WTC11 (cell line): ENCODE results near the gene MAGI2. TPM values are rescaled to one million over a fixed set of nuclear protein-coding genes. Genes with fewer than 3 reads are reported as not detected.

Experiments used
- ATAC-seq: fragments of 200-7000 bp; cut with Tn5 transposase; 2 replicates; pipeline ENCODE4 v1.10.0; 2021; ENCODE audit warnings: mild to moderate bottlenecking, moderate library complexity
- CTCF ChIA-PET: fragments of 300-600 bp; sonication (Branson Sonifier 250); formaldehyde crosslinking; loops from one replicate; lab custom pipeline; 2021; ENCODE audit warnings: antibody characterized with exemption; lab: Charles Lee
- POLR2A ChIA-PET: fragments of 350-600 bp; sonication (Branson Sonifier 250); formaldehyde crosslinking; loops from one replicate; lab custom pipeline; 2021; ENCODE audit warnings: antibody characterized with exemption; lab: Charles Lee
- DNase-seq: peaks from one replicate; pipeline ENCODE4 v3.0.0; 2021; ENCODE audit warnings: low spot score
- H3K27ac Mint-ChIP-seq: 2 replicates; pipeline ENCODE4 v1.8.0; 2021; ENCODE audit warnings: mixed read lengths
- H3K27me3 Mint-ChIP-seq: 2 replicates; pipeline ENCODE4 v1.8.0; 2021; ENCODE audit warnings: low read depth, mild to moderate bottlenecking, moderate library complexity, mixed read lengths
- H3K36me3 Mint-ChIP-seq: 2 replicates; pipeline ENCODE4 v1.8.0; 2021; ENCODE audit warnings: mixed read lengths
- H3K4me1 Mint-ChIP-seq: 2 replicates; pipeline ENCODE4 v1.8.0; 2022; ENCODE audit warnings: mixed read lengths
- H3K4me3 Mint-ChIP-seq: 2 replicates; pipeline ENCODE4 v1.8.0; 2021; ENCODE audit warnings: mild to moderate bottlenecking, moderate library complexity, mixed read lengths
- H3K9me3 Mint-ChIP-seq: 2 replicates; pipeline ENCODE4 v1.8.0; 2021; ENCODE audit warnings: mixed read lengths
- ARID4B ChIP-seq: sonication (generic); formaldehyde crosslinking; IDR thresholded peaks from 2 replicates; pipeline ENCODE4 v1.8.0; 2023; ENCODE audit warnings: missing genetic modification reagents, mild to moderate bottlenecking, borderline replicate concordance
- ATF1 ChIP-seq: sonication (generic); formaldehyde crosslinking; IDR thresholded peaks from 2 replicates; pipeline ENCODE4 v1.8.1; 2023; ENCODE audit warnings: mild to moderate bottlenecking, moderate library complexity, missing genetic modification reagents
- CREB1 ChIP-seq: sonication (generic); formaldehyde crosslinking; IDR thresholded peaks from 2 replicates; pipeline ENCODE4 v1.8.0; 2023; ENCODE audit warnings: mild to moderate bottlenecking, missing genetic modification reagents
- ETV6 ChIP-seq: sonication (generic); formaldehyde crosslinking; IDR thresholded peaks from 2 replicates; pipeline ENCODE4 v1.8.1; 2022; ENCODE audit warnings: mild to moderate bottlenecking, missing genetic modification reagents
- FOXK1 ChIP-seq: sonication (generic); formaldehyde crosslinking; IDR thresholded peaks from 2 replicates; pipeline ENCODE4 v1.8.0; 2022; ENCODE audit warnings: mild to moderate bottlenecking, moderate library complexity, missing genetic modification reagents
- HMGXB4 ChIP-seq: sonication (generic); formaldehyde crosslinking; IDR thresholded peaks from 2 replicates; pipeline ENCODE4 v1.8.1; 2023; ENCODE audit warnings: mild to moderate bottlenecking, moderate library complexity, missing genetic modification reagents
- MLX ChIP-seq: sonication (generic); formaldehyde crosslinking; IDR thresholded peaks from 2 replicates; pipeline ENCODE4 v1.8.1; 2023; ENCODE audit warnings: mild to moderate bottlenecking, missing genetic modification reagents, moderate library complexity
- NFATC4 ChIP-seq: fragments of 250-450 bp; sonication (Bioruptor Pico); IDR thresholded peaks from 2 replicates; pipeline ENCODE4 v1.9.0; 2021; ENCODE audit warnings: mild to moderate bottlenecking
- NFYB ChIP-seq: sonication (generic); formaldehyde crosslinking; conservative IDR thresholded peaks from 2 replicates; pipeline ENCODE4 v1.8.0; 2022; ENCODE audit warnings: low read depth, missing genetic modification reagents
- NR1H2 ChIP-seq: sonication (generic); formaldehyde crosslinking; IDR thresholded peaks from 2 replicates; pipeline ENCODE4 v1.9.0; 2021; ENCODE audit warnings: mild to moderate bottlenecking, moderate library complexity, missing genetic modification reagents
- PRDM15 ChIP-seq: sonication (generic); formaldehyde crosslinking; IDR thresholded peaks from 2 replicates; pipeline ENCODE4 v1.8.0; 2022; ENCODE audit warnings: missing genetic modification reagents
- PREB ChIP-seq: sonication (generic); formaldehyde crosslinking; IDR thresholded peaks from 2 replicates; pipeline ENCODE4 v1.8.1; 2022; ENCODE audit warnings: mild to moderate bottlenecking, missing genetic modification reagents, moderate library complexity, borderline replicate concordance
- RELA ChIP-seq: sonication (generic); formaldehyde crosslinking; IDR thresholded peaks from 2 replicates; pipeline ENCODE4 v1.8.1; 2022; ENCODE audit warnings: missing genetic modification reagents, mild to moderate bottlenecking, borderline replicate concordance
- STAT6 ChIP-seq: sonication (generic); formaldehyde crosslinking; conservative IDR thresholded peaks from 2 replicates; pipeline ENCODE4 v1.8.1; 2023; ENCODE audit warnings: mild to moderate bottlenecking, low read depth, missing genetic modification reagents, moderate library complexity
- ZNF416 ChIP-seq: fragments of 250-450 bp; sonication (Bioruptor Pico); IDR thresholded peaks from 2 replicates; pipeline ENCODE4 v1.9.0; 2021; ENCODE audit warnings: mild to moderate bottlenecking, inconsistent platforms
- ZNF423 ChIP-seq: fragments of 250-450 bp; sonication (Bioruptor Pico); IDR thresholded peaks from 2 replicates; pipeline ENCODE4 v2.1.2; 2022; ENCODE audit warnings: mild to moderate bottlenecking, moderate library complexity
- total RNA-seq: library from RNA; stranded (reverse); gene quantifications from 3 replicates; pipeline ENCODE4 v1.2.3, GENCODE V29; 2021
- TF ChIP-seq, protein P1 (sequence below): sonication (generic); formaldehyde crosslinking; IDR thresholded peaks from 2 replicates; pipeline ENCODE4 v1.8.0; 2022; ENCODE audit warnings: mild to moderate bottlenecking, missing genetic modification reagents
- TF ChIP-seq, protein P2 (sequence below): sonication (generic); formaldehyde crosslinking; IDR thresholded peaks from 2 replicates; pipeline ENCODE4 v1.8.1; 2022; ENCODE audit warnings: mild to moderate bottlenecking, moderate library complexity, missing genetic modification reagents

The MAGI2 gene
- total RNA-seq, 1 experiment from 2014 or later = 26.6 TPM

GRCh38 chr7:78850093-78850740 lies 603.2 kb downstream of the MAGI2 start (continued):
- TF ChIP-seq STAT6 (CRISPR knock-in tag) (no peak), ARID4B (CRISPR knock-in tag) (no peak), ZNF416 (no peak), NFATC4 (no peak), CREB1 (CRISPR knock-in tag) (no peak)
- TF ChIP-seq, protein P1, sequence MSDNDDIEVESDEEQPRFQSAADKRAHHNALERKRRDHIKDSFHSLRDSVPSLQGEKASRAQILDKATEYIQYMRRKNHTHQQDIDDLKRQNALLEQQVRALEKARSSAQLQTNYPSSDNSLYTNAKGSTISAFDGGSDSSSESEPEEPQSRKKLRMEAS (CRISPR knock-in tag) = no peak
- TF ChIP-seq, protein P2, sequence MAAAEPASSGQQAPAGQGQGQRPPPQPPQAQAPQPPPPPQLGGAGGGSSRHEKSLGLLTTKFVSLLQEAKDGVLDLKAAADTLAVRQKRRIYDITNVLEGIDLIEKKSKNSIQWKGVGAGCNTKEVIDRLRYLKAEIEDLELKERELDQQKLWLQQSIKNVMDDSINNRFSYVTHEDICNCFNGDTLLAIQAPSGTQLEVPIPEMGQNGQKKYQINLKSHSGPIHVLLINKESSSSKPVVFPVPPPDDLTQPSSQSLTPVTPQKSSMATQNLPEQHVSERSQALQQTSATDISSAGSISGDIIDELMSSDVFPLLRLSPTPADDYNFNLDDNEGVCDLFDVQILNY (CRISPR knock-in tag) = no peak

DNA sequence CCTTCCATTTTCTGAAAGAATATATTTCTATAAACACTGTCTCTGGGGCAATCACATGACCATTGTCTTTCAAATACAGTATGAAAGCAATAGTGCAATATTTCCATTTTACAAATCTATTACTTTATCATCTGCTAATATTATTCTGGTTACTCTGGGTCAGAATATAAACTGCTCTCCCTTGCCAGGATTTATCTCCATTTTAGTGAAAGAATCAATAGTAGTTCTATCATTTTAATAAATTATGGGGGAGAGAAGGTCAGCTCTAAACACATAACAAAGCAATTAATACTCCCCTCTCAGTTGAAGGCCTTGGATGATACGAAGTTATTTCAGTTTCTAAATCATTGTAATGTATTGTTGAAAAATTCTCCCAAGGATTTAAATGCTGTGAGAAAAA lies 608.3 kb downstream of the MAGI2 start:
- POLR2A ChIA-PET = no interaction called here
- no peak for ATAC-seq
- Mint-ChIP-seq H3K36me3 (no peaks in the 10 kb centered on the region), H3K4me3 (no peak overlapping the region), H3K9me3 (no peaks in the 10 kb centered on the region), H3K27ac (no peak overlapping the region), H3K4me1 (no peaks in the 10 kb centered on the region), H3K27me3 (no peaks in the 10 kb centered on the region)
- CTCF ChIA-PET = no interaction called here
- no peak for DNase-seq
- TF ChIP-seq PRDM15 (CRISPR knock-in tag) = no peak
- no peak for TF ChIP-seq ZNF423
- no peak for TF ChIP-seq FOXK1 (CRISPR knock-in tag)
- no peak for TF ChIP-seq ATF1 (CRISPR knock-in tag)
- TF ChIP-seq HMGXB4 (CRISPR knock-in tag) = no peak
- TF ChIP-seq MLX (CRISPR knock-in tag) = no peak
- no peak for TF ChIP-seq NR1H2 (CRISPR knock-in tag)
- TF ChIP-seq PREB (CRISPR knock-in tag) = no peak
- TF ChIP-seq NFYB (CRISPR knock-in tag) = no peak
- TF ChIP-seq, protein P1 (CRISPR knock-in tag) = no peak
- TF ChIP-seq ETV6 (CRISPR knock-in tag) = no peak
- no peak for TF ChIP-seq RELA
